WERI-Rb-1 (cell line): ENCODE results near the gene MIF.

Experiments used
- DNase-seq: peaks from one replicate; pipeline ENCODE4 v3.0.0-alpha.2; 2020
- H3K27ac ChIP-seq: fragments of 250-450 bp; sonication (Bioruptor Pico); 2 replicates; pipeline ENCODE4 v1.5.1; 2020; ENCODE audit warnings: mild to moderate bottlenecking, moderate library complexity
- H3K27me3 ChIP-seq: fragments of 250-450 bp; sonication (Bioruptor Pico); 2 replicates; pipeline ENCODE4 v1.5.1; 2021; ENCODE audit warnings: mild to moderate bottlenecking, low read depth, moderate library complexity; ENCODE audit not compliant: insufficient read depth, severe bottlenecking
- H3K36me3 ChIP-seq: fragments of 250-450 bp; sonication (Bioruptor Pico); 2 replicates; pipeline ENCODE4 v1.5.1; 2020; ENCODE audit warnings: mild to moderate bottlenecking, moderate library complexity
- H3K4me3 ChIP-seq: 2 replicates; pipeline ENCODE4 v1.5.1; 2011; ENCODE audit warnings: low read depth, mild to moderate bottlenecking, control low read depth, low read length
- H3K9me3 ChIP-seq: fragments of 250-450 bp; sonication (Bioruptor Pico); 2 replicates; pipeline ENCODE4 v1.5.1; 2021; ENCODE audit warnings: mild to moderate bottlenecking, moderate library complexity; ENCODE audit not compliant: severe bottlenecking
- CTCF ChIP-seq: IDR thresholded peaks from 2 replicates; pipeline ENCODE4 v1.5.1; 2011; ENCODE audit warnings: low read depth, mild to moderate bottlenecking, control low read depth, inconsistent platforms, low read length

The MIF gene

GRCh38 chr22:23883658-23884057, 10.5 kb upstream of the MIF start:
- Histone ChIP-seq H3K27ac (peak overlapping the region; percentile 85), H3K36me3 (peaks cover 38% of the 10 kb centered on the region), H3K4me3 (no peak overlapping the region), H3K9me3 (no peaks in the 10 kb centered on the region), H3K27me3 (no peaks in the 10 kb centered on the region)
- no peak for DNase-seq
- no peak for TF ChIP-seq CTCF

DNA sequence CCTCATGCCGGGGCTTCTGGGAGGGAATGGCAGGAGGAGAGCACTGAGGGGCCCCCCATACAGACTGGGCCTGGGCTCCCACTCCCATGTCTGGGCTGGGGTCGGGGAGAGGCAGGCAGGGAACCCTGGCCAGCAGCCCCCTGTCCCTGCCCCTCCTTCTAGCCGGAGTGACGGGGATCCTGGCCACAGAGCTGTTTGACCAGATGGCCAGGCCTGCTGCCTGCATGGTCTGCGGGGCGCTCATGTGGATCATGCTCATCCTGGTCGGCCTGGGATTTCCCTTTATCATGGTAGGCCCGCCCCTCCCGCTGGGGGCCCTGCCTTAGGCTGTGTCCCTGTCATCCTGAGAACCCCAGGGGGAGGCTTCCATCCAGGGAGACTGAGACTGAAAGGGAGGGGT, 10.0 kb upstream of the MIF start:
- Histone ChIP-seq H3K27me3 (no peaks in the 10 kb centered on the region), H3K27ac (peak overlapping the region; percentile 85), H3K4me3 (no peak overlapping the region), H3K9me3 (no peaks in the 10 kb centered on the region), H3K36me3 (peaks cover 34% of the 10 kb centered on the region)
- DNase-seq: peak; percentile 92
- TF ChIP-seq CTCF: no peak

DNA sequence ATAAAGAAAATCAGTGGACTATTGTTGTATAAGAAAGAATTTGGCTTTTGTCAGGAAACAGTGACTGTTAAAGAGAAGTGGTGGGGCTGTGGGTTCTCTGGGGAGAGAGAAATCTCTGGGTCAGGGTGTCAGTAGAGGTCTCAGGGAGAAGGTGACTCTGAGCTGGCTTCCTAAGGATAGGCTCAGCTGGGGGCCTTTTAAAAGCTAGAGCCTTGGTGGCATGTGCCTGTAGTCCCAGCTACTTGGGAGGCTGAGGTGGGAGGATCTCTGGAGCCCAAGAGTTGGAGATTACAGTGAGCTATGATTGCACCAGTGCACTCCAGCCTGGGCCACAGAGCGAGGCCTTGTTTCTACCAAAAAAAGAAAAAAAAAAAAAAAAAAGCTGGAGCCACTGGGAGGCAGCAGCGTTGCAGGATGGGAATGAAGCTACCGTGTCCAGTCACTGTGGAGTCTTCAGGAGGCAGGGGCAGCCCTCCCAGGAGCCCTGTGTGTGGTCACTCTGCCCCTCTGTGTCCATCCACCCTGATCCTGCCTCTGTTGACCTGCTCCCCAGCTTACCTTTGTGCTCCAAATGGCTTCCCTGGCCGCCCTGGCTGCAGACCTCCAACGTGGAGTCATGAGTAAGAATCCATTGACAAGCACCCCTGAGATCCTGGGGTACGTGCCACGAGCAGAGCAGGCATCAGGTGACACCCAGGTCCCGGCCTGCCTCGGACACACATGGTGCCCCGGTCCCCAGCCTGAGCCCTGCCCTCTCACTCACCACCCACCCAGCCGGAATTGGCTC, 5.4 kb upstream of the MIF start:
- TF ChIP-seq CTCF: peak; percentile 37; the same call in 1 of the 2 replicates
- Histone ChIP-seq H3K27ac (peak overlapping the region; percentile 77), H3K36me3 (peaks cover 10% of the 10 kb centered on the region), H3K9me3 (no peaks in the 10 kb centered on the region), H3K4me3 (no peak overlapping the region), H3K27me3 (no peaks in the 10 kb centered on the region)
- no peak for DNase-seq

GRCh38 chr22:23889620-23890019, 4.6 kb upstream of the MIF start:
- Histone ChIP-seq H3K27me3 (no peaks in the 10 kb centered on the region), H3K27ac (peak overlapping the region; percentile 77), H3K36me3 (peaks cover 9% of the 10 kb centered on the region), H3K9me3 (no peaks in the 10 kb centered on the region), H3K4me3 (no peak overlapping the region)
- no peak for TF ChIP-seq CTCF
- DNase-seq: peak; percentile 37

DNA sequence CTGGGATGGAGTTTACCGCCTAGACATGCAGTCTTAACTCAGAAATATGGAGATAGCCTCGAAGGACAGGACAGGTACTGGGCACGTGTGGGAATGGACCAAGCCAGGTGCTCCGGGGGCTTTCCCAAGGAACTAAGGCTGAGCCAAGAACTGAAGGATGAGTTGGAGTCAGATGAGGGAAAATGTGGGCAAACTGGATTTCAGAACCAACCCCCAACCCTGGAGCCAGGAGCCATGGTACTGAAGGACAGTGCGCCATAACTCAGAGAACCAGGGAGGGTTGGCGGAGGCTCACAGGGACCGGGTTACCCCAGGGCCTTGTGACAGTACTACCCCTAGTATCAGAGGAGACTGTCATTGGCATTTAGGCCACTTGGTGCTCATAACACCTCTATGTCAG, 2.5 kb upstream of the MIF start:
- Histone ChIP-seq H3K4me3 (no peak overlapping the region), H3K36me3 (peaks cover 21% of the 10 kb centered on the region)
- TF ChIP-seq CTCF: no peak

GRCh38 chr22:23892130-23892529, 2.1 kb upstream of the MIF start:
- Histone ChIP-seq H3K36me3 (peaks cover 25% of the 10 kb centered on the region), H3K27ac (no peak overlapping the region), H3K27me3 (no peaks in the 10 kb centered on the region), H3K4me3 (no peak overlapping the region), H3K9me3 (no peaks in the 10 kb centered on the region)
- DNase-seq: no peak
- no peak for TF ChIP-seq CTCF

More for the DNA sequence above, 2.5 kb upstream of the MIF start:
- DNase-seq: no peak
- Histone ChIP-seq H3K27me3 (no peaks in the 10 kb centered on the region), H3K27ac (0 out of 2 replicates have a peak overlapping the region, but pooled peaks have one; percentile 4), H3K9me3 (no peaks in the 10 kb centered on the region)
